ENCODE data around the gene PTGIS.

PTGIS gene

DNA sequence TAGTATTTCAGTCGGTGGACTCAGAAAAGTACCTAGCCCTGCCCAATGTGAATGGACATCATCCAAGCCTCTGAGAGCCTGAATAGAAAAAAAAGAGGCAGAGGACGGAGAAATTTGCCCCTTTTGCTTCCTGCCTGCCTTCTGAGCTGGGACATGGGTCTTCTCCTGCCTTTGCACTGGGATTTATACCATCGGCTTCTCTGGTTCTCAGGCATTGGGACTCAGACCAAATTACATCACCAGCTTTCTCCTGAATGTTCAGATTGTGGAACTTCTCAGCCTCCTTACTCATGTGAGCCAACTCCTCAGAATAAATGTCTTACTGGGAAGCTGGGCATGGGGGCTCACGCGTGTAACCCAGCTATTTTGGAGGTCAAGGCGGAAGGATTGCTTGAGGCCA lies 105.3 kb downstream of the PTGIS start:
- DNase-seq = no peak

- DNase-seq = no peak
Observed at GRCh38 chr20:49461894-49462620, 105.9 kb downstream of the PTGIS start.

DNA sequence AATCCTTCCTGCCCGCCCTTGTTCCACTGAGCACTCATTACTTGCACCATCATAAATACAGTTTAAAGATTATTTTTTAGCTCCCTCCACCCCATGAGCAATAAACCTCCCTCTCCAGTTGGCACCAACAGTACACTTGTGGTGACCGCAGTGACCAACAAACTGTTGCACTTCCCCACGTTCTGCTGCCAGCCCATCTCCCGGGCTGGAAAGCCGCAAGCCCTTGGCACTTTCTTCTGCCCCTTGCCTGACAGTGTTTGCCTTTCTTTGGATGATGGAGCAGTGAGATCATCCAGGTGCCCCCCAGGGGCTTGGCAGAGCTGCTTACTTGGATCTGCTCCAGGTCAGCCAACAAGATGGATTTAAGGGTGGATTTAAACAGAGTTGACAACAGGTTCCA lies 107.0 kb downstream of the PTGIS start:
- DNase-seq = no peak

DNA sequence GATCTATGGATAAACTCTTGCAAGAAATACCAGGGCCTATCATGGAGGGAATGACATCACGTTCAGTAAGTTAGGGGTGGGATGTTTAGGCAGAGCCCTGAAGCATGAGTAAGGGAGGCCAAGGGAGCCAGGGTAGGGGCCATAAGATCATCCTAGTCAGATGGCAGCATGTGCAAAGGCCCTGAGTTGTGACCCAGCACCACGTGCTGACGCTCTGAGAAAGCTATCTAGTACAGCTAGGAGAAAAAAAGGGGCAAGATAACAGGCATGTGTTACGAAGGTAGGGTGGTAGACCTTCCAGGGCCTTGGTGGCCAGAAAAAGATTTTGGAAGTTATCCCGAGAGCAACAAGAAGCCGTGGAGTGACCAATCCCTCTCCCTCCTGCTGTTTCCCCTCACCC lies 107.8 kb downstream of the PTGIS start:
- DNase-seq = no peak

DNA sequence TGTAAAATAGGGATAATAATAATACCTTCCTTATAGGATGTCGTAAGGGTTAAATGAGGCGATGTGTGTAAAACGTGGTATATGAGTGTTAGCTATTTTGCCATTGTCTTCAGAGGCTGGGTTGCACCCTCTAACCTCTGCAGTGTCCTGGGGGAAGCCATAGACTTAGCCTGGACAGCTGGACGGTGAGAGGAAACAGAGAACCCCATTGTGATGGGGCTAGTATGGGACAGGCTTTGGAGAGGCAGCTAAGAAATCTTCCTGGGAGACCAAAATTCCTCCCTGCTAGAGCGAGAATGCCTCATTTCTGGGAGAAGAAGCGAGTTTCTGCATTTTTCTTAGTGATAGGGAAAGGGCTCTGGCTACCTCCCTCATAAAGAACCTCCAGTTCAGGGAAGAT lies 108.3 kb downstream of the PTGIS start:
- DNase-seq = no peak

GRCh38 chr20:49457444-49457843 lies 110.5 kb downstream of the PTGIS start:
- no peak for DNase-seq

- DNase-seq = no peak
Observed at GRCh38 chr20:49456646-49457045, 111.3 kb downstream of the PTGIS start.

- no peak for DNase-seq
Observed at GRCh38 chr20:49455691-49456090, 112.2 kb downstream of the PTGIS start.

Measured in activated CD4-positive, CD25-positive, alpha-beta regulatory T cell (primary cell).